ENCODE measurements around the gene UGT1A3. TPM values are rescaled to one million over a fixed set of nuclear protein-coding genes. Genes with fewer than 3 reads are reported as not detected.

UGT1A3 gene
- total RNA-seq, 1 experiment from 2014 or later: not detected

DNA sequence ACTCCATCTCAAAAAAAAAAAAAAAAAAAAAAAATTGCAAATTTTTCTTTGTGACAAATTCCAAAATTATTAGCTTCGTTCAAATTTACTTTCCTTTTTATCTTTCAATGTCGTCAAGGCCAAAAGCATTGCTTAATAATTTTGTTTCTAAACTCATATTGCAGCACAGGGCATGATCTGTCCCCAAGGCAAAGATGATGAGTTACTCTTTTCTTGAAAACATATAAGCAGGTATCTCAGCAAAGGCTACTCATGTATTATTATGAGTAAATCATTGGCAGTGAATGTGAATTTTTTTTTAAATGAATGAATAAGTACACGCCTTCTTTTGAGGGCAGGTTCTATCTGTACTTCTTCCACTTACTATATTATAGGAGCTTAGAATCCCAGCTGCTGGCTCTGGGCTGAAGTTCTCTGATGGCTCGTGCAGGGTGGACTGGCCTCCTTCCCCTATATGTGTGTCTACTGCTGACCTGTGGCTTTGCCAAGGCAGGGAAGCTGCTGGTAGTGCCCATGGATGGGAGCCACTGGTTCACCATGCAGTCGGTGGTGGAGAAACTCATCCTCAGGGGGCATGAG, 47.2 kb upstream of the UGT1A3 start, which contains the start of gene UGT1A7:
UGT1A7 (plus strand) TSS at position 381 of the 579 bp plus-strand sequence; CDS start at position 418, 37 bp downstream.
- H3K9me3 ChIP-seq (ENCODE audit: low read depth, low read length, poor library complexity, severe bottlenecking): no peaks in the 10 kb centered on the region
- intact Hi-C loops (cut with micrococcal nuclease; ENCODE audit: unreplicated experiment): no loop called here
- TF ChIP-seq, protein P1, sequence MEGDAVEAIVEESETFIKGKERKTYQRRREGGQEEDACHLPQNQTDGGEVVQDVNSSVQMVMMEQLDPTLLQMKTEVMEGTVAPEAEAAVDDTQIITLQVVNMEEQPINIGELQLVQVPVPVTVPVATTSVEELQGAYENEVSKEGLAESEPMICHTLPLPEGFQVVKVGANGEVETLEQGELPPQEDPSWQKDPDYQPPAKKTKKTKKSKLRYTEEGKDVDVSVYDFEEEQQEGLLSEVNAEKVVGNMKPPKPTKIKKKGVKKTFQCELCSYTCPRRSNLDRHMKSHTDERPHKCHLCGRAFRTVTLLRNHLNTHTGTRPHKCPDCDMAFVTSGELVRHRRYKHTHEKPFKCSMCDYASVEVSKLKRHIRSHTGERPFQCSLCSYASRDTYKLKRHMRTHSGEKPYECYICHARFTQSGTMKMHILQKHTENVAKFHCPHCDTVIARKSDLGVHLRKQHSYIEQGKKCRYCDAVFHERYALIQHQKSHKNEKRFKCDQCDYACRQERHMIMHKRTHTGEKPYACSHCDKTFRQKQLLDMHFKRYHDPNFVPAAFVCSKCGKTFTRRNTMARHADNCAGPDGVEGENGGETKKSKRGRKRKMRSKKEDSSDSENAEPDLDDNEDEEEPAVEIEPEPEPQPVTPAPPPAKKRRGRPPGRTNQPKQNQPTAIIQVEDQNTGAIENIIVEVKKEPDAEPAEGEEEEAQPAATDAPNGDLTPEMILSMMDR (conservative IDR thresholded peaks at IDR 0.05; ENCODE audit: low read depth, low read length): no peak
- no peak for TF ChIP-seq EZH2 (IDR thresholded peaks at IDR 0.05; ENCODE audit: borderline replicate concordance, low read depth, low read length, poor library complexity, severe bottlenecking)
- no peak within 1 kb of the TSS for H3K27ac ChIP-seq (ENCODE audit: low read depth, low read length, poor library complexity, severe bottlenecking)
- no TSS peak for BruUV-seq (replicated peaks)
- H3K27me3 ChIP-seq (replicated peaks; ENCODE audit: insufficient read depth, low read depth, low read length, poor library complexity): no peaks in the 10 kb centered on the region
- POLR2A ChIA-PET (ENCODE audit: low non-redundant PET): no interaction called here
- no peak within 1 kb of the TSS for H3K4me3 ChIP-seq (ENCODE audit: low read depth, low read length, poor library complexity, severe bottlenecking)
- no peak for DNase-seq (ENCODE audit: low spot score)
- CTCF ChIA-PET: no interaction called here
- H3K36me3 ChIP-seq (ENCODE audit: insufficient read depth, low read length, poor library complexity, severe bottlenecking): no peaks in the 10 kb centered on the region
- H3K4me1 ChIP-seq (ENCODE audit: insufficient read depth, low read length, poor library complexity, severe bottlenecking): no peaks in the 10 kb centered on the region

DNA sequence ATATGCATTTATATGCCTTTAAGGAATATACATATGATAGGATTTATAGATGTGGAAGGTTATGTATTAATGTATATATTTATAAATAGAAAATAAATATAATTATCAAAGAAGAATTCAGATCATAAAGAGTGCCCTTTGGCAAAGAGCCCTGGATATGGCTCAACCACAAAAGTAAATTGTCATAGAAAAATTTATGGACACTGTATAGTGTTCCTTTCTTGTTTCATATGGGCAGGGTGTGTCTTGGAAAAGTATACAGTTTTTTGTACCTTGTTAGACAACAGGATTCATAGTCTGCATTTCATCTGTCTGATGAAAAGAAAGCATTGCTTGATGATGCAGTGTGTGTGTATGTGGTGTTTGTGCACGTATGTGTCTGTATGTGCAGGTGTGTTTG, 44.2 kb upstream of the UGT1A3 start:
- no peak overlapping the region for H3K4me3 ChIP-seq (ENCODE audit: low read depth, low read length, poor library complexity, severe bottlenecking)
- no peaks in the 10 kb centered on the region for H3K27me3 ChIP-seq (replicated peaks; ENCODE audit: insufficient read depth, low read depth, low read length, poor library complexity)
- H3K4me1 ChIP-seq (ENCODE audit: insufficient read depth, low read length, poor library complexity, severe bottlenecking): no peaks in the 10 kb centered on the region
- intact Hi-C loops (cut with micrococcal nuclease; ENCODE audit: unreplicated experiment): no loop called here
- POLR2A ChIA-PET (ENCODE audit: low non-redundant PET): no interaction called here
- CTCF ChIA-PET: no interaction called here
- DNase-seq (ENCODE audit: low spot score): no peak
- no peaks in the 10 kb centered on the region for H3K36me3 ChIP-seq (ENCODE audit: insufficient read depth, low read length, poor library complexity, severe bottlenecking)
- no peaks in the 10 kb centered on the region for H3K9me3 ChIP-seq (ENCODE audit: low read depth, low read length, poor library complexity, severe bottlenecking)
- BruUV-seq (replicated peaks): no TSS peak
- no peak overlapping the region for H3K27ac ChIP-seq (ENCODE audit: low read depth, low read length, poor library complexity, severe bottlenecking)
- TF ChIP-seq EZH2 (IDR thresholded peaks at IDR 0.05; ENCODE audit: borderline replicate concordance, low read depth, low read length, poor library complexity, severe bottlenecking): no peak
- TF ChIP-seq, protein P1 (conservative IDR thresholded peaks at IDR 0.05; ENCODE audit: low read depth, low read length): no peak

DNA sequence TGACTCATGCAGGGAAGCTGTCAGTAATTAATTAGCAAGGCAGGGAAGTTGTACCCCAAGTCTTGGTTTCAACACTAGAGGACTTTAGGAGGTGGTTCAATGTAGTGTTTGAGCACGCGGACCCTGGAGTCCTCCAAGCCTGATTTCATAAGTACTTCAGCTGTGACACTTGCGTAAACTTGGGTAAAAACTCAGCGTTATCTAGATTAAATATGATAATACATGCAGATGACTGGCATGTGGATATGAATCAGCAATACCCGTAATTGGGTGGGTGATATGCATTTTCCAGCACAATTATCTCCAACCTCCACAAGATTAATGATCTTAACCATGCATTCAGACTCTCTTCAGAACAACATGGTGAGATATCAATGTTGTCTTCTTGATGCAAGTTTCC, 41.9 kb upstream of the UGT1A3 start:
- Histone ChIP-seq H3K4me1 (ENCODE audit: insufficient read depth, low read length, poor library complexity, severe bottlenecking) (no peaks in the 10 kb centered on the region), H3K4me3 (ENCODE audit: low read depth, low read length, poor library complexity, severe bottlenecking) (no peak overlapping the region), H3K36me3 (ENCODE audit: insufficient read depth, low read length, poor library complexity, severe bottlenecking) (no peaks in the 10 kb centered on the region), H3K9me3 (ENCODE audit: low read depth, low read length, poor library complexity, severe bottlenecking) (no peaks in the 10 kb centered on the region), H3K27me3 (replicated peaks; ENCODE audit: insufficient read depth, low read depth, low read length, poor library complexity) (no peaks in the 10 kb centered on the region), H3K27ac (ENCODE audit: low read depth, low read length, poor library complexity, severe bottlenecking) (no peak overlapping the region)
- TF ChIP-seq EZH2 (IDR thresholded peaks at IDR 0.05; ENCODE audit: borderline replicate concordance, low read depth, low read length, poor library complexity, severe bottlenecking): no peak
- TF ChIP-seq, protein P1 (conservative IDR thresholded peaks at IDR 0.05; ENCODE audit: low read depth, low read length): no peak
- no TSS peak for BruUV-seq (replicated peaks)
- intact Hi-C loops (cut with micrococcal nuclease; ENCODE audit: unreplicated experiment): no loop called here
- CTCF ChIA-PET: no interaction called here
- no peak for DNase-seq (ENCODE audit: low spot score)
- POLR2A ChIA-PET (ENCODE audit: low non-redundant PET): no interaction called here

Measured in A673 (cell line).